Dendritic cell treated with granulocyte-macrophage colony-stimulating factor and Interleukin-4, amounts not matched to agents 40 ng/mL and 50 ng/mL, for 4 days (primary cell): Measurements from ENCODE around the gene GJB3.
"Not testable (repeated sequence)": the region's sequence is repeated elsewhere in the genome, so short reads cannot be mapped to it uniquely, and the experiment has no call there.

Experiments used
- H3K27ac Mint-ChIP-seq: one replicate; pipeline ENCODE4 v1.8.0; 2022; ENCODE audit warnings: mild to moderate bottlenecking, mixed read lengths
- H3K27me3 Mint-ChIP-seq: one replicate; pipeline ENCODE4 v1.8.0; 2022; ENCODE audit warnings: mild to moderate bottlenecking, mixed read lengths
- H3K36me3 Mint-ChIP-seq: one replicate; pipeline ENCODE4 v1.8.0; 2022; ENCODE audit warnings: low read depth, mixed read lengths
- H3K4me1 Mint-ChIP-seq: one replicate; pipeline ENCODE4 v1.8.0; 2022; ENCODE audit warnings: low read depth, mixed read lengths
- H3K4me3 Mint-ChIP-seq: one replicate; pipeline ENCODE4 v1.8.0; 2022; ENCODE audit warnings: mild to moderate bottlenecking, moderate library complexity, mixed read lengths
- H3K9me3 Mint-ChIP-seq: one replicate; pipeline ENCODE4 v1.8.0; 2022; ENCODE audit warnings: mixed read lengths
- intact Hi-C: fragments of 100-400 bp; cut with micrococcal nuclease; formaldehyde crosslinking; loops from one replicate; pipeline ENCODE4 v1.15.0; 2022

Gene GJB3

DNA sequence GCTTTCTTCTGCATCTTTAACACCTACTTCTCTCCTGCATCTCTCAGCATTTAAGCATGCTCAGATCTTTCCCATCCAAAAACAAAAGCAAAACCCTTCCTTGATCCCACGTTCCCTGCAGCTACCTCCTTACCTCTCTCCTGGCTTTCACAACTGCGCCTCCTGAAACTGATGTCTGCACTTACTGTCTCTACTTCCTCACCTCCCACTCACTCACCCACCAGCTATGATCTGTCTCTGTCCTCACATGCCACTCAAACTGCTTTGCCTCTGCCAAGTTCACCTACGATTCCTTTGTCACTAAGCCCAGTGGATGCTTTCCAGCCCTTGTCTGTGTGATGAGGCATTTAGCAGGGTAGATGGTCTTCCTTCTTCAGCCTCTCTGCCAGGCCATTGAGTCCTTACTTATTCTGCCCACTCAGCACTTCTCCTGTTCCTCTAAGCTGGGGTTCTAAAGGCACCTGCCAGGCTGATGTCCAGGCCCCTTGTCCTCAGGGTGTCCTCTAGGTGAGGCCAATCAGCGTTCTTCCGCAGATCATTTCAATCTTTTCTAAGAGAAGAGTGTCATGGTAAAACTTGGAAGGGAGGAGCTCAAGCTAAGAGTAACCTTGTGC is 10.0 kb upstream of the GJB3 start:
- intact Hi-C loops: no loop called here
- no peaks in the 10 kb centered on the region for H3K4me1 Mint-ChIP-seq

DNA sequence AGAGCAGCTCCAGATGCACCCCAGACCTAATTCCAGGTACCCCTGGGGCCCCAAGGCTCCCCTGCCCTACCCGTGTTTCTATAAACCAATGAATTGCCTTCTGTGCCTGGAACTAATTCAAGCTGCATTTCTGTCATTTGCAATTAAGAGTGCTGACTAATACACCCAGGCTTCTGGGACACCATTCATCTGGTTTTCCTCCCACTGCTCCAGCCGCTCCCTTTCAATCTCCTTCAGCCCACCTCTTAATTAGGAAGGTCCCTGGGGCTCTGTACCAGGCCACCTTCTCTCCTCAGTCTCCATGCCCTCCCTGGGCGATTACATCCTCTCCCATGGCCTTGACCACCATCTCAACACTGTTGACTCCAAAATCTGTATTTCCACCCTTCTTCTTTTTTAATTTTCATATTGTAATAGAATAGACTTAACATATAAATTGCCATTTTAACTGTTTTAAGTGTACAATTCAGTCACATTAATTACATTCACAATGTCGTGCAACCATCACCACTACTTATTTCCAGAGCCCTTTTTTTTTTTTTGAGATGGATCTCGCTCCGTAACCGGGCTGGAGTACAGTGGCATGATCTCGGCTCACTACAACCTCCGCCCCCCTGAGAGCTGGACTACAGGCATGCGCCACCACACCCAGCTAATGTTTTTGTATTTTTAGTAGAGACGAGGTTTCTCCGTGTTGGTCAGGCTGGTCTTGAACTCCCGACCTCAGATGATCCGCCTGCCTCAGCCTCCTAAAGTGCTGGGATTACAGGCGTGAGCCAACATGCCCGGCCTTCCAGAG is 9.2 kb upstream of the GJB3 start:
- H3K27ac Mint-ChIP-seq: no peak overlapping the region
- no peaks in the 10 kb centered on the region for H3K9me3 Mint-ChIP-seq
- H3K4me1 Mint-ChIP-seq: no peaks in the 10 kb centered on the region
- no peaks in the 10 kb centered on the region for H3K27me3 Mint-ChIP-seq
- H3K36me3 Mint-ChIP-seq: no peaks in the 10 kb centered on the region
- H3K4me3 Mint-ChIP-seq: no peak overlapping the region
- intact Hi-C loops: no loop called here

More for the DNA sequence above, 10.0 kb upstream of the GJB3 start:
- no peak overlapping the region for H3K27ac Mint-ChIP-seq
- H3K9me3 Mint-ChIP-seq: no peaks in the 10 kb centered on the region
- H3K4me3 Mint-ChIP-seq: no peak overlapping the region
- H3K27me3 Mint-ChIP-seq: no peaks in the 10 kb centered on the region
- H3K36me3 Mint-ChIP-seq: no peaks in the 10 kb centered on the region

- H3K27ac Mint-ChIP-seq, H3K4me3 Mint-ChIP-seq, H3K4me1 Mint-ChIP-seq, H3K9me3 Mint-ChIP-seq, H3K27me3 Mint-ChIP-seq, intact Hi-C loops, H3K36me3 Mint-ChIP-seq: not testable (repeated sequence)
Observed at GRCh38 chr1:34773114-34773513, 7.9 kb upstream of the GJB3 start.

- Mint-ChIP-seq H3K4me3 (no peak overlapping the region), H3K4me1 (no peaks in the 10 kb centered on the region), H3K27me3 (peaks cover 14% of the 10 kb centered on the region), H3K36me3 (no peaks in the 10 kb centered on the region), H3K27ac (no peak overlapping the region), H3K9me3 (no peaks in the 10 kb centered on the region)
- intact Hi-C loops: no loop called here
Observed at GRCh38 chr1:34774957-34775356, 6.1 kb upstream of the GJB3 start.

DNA sequence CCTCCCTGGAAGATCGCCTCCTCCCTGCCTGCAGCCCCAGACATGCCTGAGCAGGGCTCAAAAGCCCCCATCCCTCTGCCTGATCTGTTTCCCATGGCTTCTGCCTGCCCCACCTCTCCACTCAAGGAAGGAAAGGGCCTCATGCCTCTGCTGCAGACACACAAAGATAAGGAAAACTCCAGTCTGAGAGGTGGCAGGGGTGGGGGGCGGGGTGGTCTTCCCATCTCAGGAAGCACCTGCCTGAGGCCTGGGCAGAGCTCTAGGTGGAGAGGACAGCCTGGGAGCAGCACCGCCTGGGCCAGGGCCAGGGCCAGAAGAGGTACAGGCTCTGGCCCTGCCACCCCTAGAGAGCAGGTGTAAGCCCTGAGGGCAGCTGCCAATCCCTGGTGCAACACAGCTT is 4.1 kb upstream of the GJB3 start:
- Mint-ChIP-seq H3K27ac (no peak overlapping the region), H3K4me3 (no peak overlapping the region), H3K36me3 (no peaks in the 10 kb centered on the region)

GRCh38 chr1:34777519-34778321 is 3.3 kb upstream of the GJB3 start:
- intact Hi-C loops: no loop called here
- Mint-ChIP-seq H3K9me3 (no peaks in the 10 kb centered on the region), H3K4me3 (no peak overlapping the region), H3K27ac (no peak overlapping the region), H3K4me1 (no peaks in the 10 kb centered on the region), H3K36me3 (no peaks in the 10 kb centered on the region), H3K27me3 (peaks cover 41% of the 10 kb centered on the region)

More for the DNA sequence above, 4.1 kb upstream of the GJB3 start:
- Mint-ChIP-seq H3K27me3 (peaks cover 33% of the 10 kb centered on the region), H3K4me1 (no peaks in the 10 kb centered on the region), H3K9me3 (no peaks in the 10 kb centered on the region)
- intact Hi-C loops: no loop called here

- no peak overlapping the region for H3K4me3 Mint-ChIP-seq
- no peak overlapping the region for H3K27ac Mint-ChIP-seq
- H3K4me1 Mint-ChIP-seq: no peaks in the 10 kb centered on the region
- H3K27me3 Mint-ChIP-seq: peaks cover 48% of the 10 kb centered on the region
- intact Hi-C loops: no loop called here
- H3K36me3 Mint-ChIP-seq: no peaks in the 10 kb centered on the region
- no peaks in the 10 kb centered on the region for H3K9me3 Mint-ChIP-seq
Observed at GRCh38 chr1:34778381-34778780, 2.6 kb upstream of the GJB3 start.

DNA sequence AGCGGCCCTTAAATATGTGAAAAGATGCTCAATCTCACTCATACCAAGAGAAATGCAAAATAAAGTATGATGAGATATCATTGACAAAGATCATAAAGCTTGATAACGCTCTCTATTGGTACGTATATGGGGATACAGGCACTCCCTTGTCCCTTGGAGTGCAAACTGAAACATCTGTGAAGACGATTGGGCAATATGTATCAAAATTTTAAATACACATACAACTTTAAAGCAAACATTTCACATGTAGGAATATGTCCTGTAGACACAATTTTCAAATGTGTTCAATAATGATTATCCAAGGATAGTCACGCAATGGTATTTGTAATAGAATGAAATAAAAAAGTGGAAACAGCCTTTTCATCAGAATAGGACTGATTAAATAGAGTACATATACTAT is 2.0 kb upstream of the GJB3 start:
- no peak overlapping the region for H3K4me3 Mint-ChIP-seq
- H3K27me3 Mint-ChIP-seq: peaks cover 53% of the 10 kb centered on the region
- H3K9me3 Mint-ChIP-seq: no peaks in the 10 kb centered on the region
- H3K27ac Mint-ChIP-seq: no peak overlapping the region
- H3K36me3 Mint-ChIP-seq: no peaks in the 10 kb centered on the region
- intact Hi-C loops: no loop called here
- H3K4me1 Mint-ChIP-seq: no peaks in the 10 kb centered on the region

DNA sequence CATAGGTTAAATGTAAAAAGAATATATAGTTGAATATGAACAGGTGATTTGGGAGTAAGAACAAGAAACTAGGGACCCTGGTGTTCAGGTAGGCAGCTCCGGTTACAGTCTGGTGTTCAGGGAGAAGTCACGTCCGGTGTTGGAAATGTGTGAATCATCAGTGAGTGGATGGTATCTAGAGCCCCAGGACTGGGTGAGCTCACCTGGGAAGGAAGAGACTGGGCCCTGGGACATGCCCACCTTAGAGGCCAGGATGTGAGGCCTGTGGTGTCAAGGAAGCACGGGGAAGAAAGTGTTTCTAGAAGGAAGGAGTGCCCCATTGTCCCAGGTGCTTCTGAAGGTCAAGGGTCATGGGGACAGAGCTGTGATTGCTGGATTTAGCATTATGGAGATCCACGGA is 1.5 kb upstream of the GJB3 start:
- Mint-ChIP-seq H3K27me3 (peaks cover 53% of the 10 kb centered on the region), H3K9me3 (no peaks in the 10 kb centered on the region), H3K4me1 (no peaks in the 10 kb centered on the region), H3K36me3 (no peaks in the 10 kb centered on the region), H3K27ac (no peak overlapping the region), H3K4me3 (no peak overlapping the region)
- intact Hi-C loops: no loop called here

- no peak overlapping the region for H3K27ac Mint-ChIP-seq
- no peaks in the 10 kb centered on the region for H3K9me3 Mint-ChIP-seq
- H3K36me3 Mint-ChIP-seq: no peaks in the 10 kb centered on the region
- peaks cover 55% of the 10 kb centered on the region for H3K27me3 Mint-ChIP-seq
- H3K4me1 Mint-ChIP-seq: no peaks in the 10 kb centered on the region
- no peak overlapping the region for H3K4me3 Mint-ChIP-seq
- intact Hi-C loops: no loop called here
Observed at GRCh38 chr1:34779962-34780361, 1.1 kb upstream of the GJB3 start.

GRCh38 chr1:34780528-34780927 is 486 bp upstream of the GJB3 start:
- Mint-ChIP-seq H3K9me3 (no peaks in the 10 kb centered on the region), H3K4me1 (no peaks in the 10 kb centered on the region), H3K36me3 (no peaks in the 10 kb centered on the region), H3K4me3 (no peak overlapping the region), H3K27me3 (peaks cover 60% of the 10 kb centered on the region), H3K27ac (no peak overlapping the region)
- intact Hi-C loops: no loop called here

DNA sequence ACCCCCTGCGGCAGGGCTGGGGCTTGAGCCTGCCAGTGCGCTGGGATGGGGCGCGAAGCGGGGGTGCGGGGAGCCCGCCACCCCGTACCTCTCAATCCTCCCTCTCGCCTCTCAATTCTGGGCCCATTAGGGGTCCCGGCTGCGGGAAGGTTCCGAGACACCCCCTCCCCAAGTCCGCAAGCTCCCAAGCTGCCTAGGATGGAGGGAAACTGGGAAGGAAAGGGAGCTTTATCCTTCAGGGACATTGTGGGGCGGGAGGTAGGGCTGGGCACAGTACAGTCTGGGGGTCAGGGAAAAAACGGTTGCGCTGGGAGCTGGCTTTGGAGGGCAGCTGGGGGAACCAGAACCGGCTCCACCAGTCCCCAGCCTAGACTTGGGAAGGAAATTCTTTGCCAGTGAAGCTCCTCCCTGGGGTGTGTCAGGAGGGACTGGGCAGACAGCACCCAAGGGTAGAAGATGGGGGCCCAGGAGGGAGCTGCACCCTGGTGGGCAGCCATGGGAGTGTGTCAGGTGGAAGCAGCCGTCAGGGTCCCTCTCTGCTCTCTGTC is 904 bp downstream of the GJB3 start:
- no peak overlapping the region for H3K4me3 Mint-ChIP-seq
- H3K36me3 Mint-ChIP-seq: no peaks in the 10 kb centered on the region
- H3K27ac Mint-ChIP-seq: no peak overlapping the region
- peaks cover 64% of the 10 kb centered on the region for H3K27me3 Mint-ChIP-seq
- H3K4me1 Mint-ChIP-seq: peaks cover 5% of the 10 kb centered on the region
- no peaks in the 10 kb centered on the region for H3K9me3 Mint-ChIP-seq
- intact Hi-C loops: no loop called here

GRCh38 chr1:34784751-34785221 is 3.8 kb downstream of the GJB3 start:
- H3K4me1 Mint-ChIP-seq: peaks cover 5% of the 10 kb centered on the region
- peaks cover 54% of the 10 kb centered on the region for H3K27me3 Mint-ChIP-seq
- H3K9me3 Mint-ChIP-seq: no peaks in the 10 kb centered on the region
- no peak overlapping the region for H3K27ac Mint-ChIP-seq
- intact Hi-C loops: loop anchor here (5.0 kb wide), 2 partner anchors 68 to 513 kb away; no protein-coding TSS in a partner anchor
- no peaks in the 10 kb centered on the region for H3K36me3 Mint-ChIP-seq
- H3K4me3 Mint-ChIP-seq: no peak overlapping the region
